Measurements from ENCODE around the gene GINS2. TPM values are rescaled to one million over a fixed set of nuclear protein-coding genes. Genes with fewer than 3 reads are reported as not detected.

The GINS2 gene
- total and polyA plus RNA-seq, 12 donors = 0.06 to 7.5 (median 1.5) TPM

DNA sequence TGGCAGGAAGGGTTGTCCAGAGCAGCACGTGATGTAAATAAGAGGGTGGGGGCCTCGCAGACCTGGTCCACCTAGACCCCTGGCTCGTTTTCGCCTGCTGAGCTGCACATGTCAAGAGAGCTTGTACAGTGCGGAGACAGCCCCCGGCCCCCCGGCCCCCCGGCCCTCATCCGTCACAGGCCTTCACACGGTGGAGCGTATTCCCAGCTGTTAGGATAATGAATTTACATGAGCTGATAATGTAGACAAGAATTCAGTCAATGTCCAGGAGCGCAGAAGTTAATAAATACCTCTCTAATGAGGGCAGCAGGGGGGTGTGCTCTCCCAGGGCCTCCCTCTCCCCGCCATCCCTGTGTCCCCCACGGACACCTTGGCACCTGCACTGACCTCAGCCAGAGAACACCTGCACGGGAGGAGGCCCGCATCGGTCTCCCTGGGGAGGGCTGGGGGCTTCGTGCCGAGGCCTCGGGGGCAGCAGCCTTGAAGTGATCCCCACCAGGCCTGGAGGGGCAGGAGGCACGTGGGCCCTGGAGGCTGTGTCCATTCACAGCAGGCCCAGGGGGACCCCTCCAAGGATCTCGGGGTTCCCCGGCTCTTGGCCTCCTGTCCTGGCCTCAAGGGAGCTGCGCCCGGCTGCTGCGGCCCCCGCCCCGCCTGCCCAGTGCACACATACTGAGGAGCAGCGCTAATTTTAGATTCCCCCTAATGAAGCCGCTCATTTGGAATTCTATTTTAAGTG, 61.1 kb downstream of the GINS2 start:
- Histone ChIP-seq H3K4me1 (replicated peaks in 1 of 2) (peaks cover 12 to 50% of the 10 kb centered on the region in 2 donors), H3K27me3 (no peaks in the 10 kb centered on the region), H3K4me3 (no peak overlapping the region), H3K9me3 (replicated peaks in 1 of 3) (no peaks in the 10 kb centered on the region), H3K36me3 (replicated peaks in 1 of 2) (no peaks in the 10 kb centered on the region), H3K27ac (peak overlapping the region in 2 of 5 donors; percentile 55 to 74)
- TF ChIP-seq POLR2A (IDR thresholded peaks at IDR 0.05) = no peak
- TF ChIP-seq, protein P1, sequence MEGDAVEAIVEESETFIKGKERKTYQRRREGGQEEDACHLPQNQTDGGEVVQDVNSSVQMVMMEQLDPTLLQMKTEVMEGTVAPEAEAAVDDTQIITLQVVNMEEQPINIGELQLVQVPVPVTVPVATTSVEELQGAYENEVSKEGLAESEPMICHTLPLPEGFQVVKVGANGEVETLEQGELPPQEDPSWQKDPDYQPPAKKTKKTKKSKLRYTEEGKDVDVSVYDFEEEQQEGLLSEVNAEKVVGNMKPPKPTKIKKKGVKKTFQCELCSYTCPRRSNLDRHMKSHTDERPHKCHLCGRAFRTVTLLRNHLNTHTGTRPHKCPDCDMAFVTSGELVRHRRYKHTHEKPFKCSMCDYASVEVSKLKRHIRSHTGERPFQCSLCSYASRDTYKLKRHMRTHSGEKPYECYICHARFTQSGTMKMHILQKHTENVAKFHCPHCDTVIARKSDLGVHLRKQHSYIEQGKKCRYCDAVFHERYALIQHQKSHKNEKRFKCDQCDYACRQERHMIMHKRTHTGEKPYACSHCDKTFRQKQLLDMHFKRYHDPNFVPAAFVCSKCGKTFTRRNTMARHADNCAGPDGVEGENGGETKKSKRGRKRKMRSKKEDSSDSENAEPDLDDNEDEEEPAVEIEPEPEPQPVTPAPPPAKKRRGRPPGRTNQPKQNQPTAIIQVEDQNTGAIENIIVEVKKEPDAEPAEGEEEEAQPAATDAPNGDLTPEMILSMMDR (IDR thresholded peaks at IDR 0.05) = no peak
- intact Hi-C loops (cut with DNase I) = no loop called here
- DNase-seq = no peak
- WGBS, 4 donors = 83 to 89% (median 83%) methylated on average over 18 to 30 of the region's 30 CpGs; no CpG with 5 or more reads in 1 of the 4 donors

DNA sequence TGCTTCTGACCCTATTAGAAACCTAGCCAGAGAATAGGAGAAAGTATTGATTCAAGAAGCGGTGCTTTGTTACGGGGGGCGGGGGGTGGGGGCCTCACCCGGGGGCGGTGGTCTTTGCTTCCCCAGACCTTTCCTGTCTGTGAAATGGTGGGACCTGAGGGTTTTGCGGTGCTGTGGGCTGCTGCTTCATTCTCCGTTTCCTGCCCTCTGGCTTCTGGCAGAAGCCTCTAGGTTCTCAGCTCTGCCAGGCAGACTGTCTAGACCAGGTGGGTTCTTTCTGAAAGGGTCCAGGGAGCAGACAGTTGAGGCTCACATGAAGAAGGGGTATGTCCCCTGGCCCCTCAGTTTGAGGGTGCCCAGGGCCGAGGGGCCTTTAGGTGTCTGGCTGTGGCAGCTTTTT, 61.7 kb downstream of the GINS2 start:
- WGBS, 4 donors = 56 to 67% (median 61%) methylated on average over 1 to 8 of the region's 8 CpGs

More for the DNA sequence above, 61.7 kb downstream of the GINS2 start:
- no peak overlapping the region for H3K4me3 ChIP-seq
- DNase-seq = no peak
- TF ChIP-seq POLR2A (IDR thresholded peaks at IDR 0.05) = no peak
- TF ChIP-seq, protein P1 (IDR thresholded peaks at IDR 0.05) = no peak
- peaks cover 12 to 49% of the 10 kb centered on the region in 2 donors for H3K4me1 ChIP-seq (replicated peaks in 1 of 2)
- no peaks in the 10 kb centered on the region for H3K27me3 ChIP-seq
- H3K36me3 ChIP-seq (replicated peaks in 1 of 2) = no peaks in the 10 kb centered on the region
- intact Hi-C loops (cut with DNase I) = no loop called here
- no peaks in the 10 kb centered on the region for H3K9me3 ChIP-seq (replicated peaks in 1 of 3)
- peak overlapping the region in 2 of 5 donors; percentile 29 to 74 for H3K27ac ChIP-seq

Small RNA genes lying within 50 kb of the gene (small RNA-seq; reads per million reads assigned to genes)
- 0 reads per million in 2 donors for gene RN7SL381P

Other genes with a start within 250 kb of the GINS2 start
- 10 to 100 TPM in 8 of 9 donors, 1 to 10 TPM in 1; 7.8 to 99.9 (median 66.7) TPM for gene GSE1, start 75.6 kb downstream of the GINS2 start, total RNA-seq
- 10 to 100 TPM; 24.4 to 75.9 (median 25.8) TPM for gene GSE1, start 75.6 kb downstream of the GINS2 start, polyA plus RNA-seq
- 1 to 10 TPM in 2 of 9 donors, under 1 TPM in 6, not detected in 1; 0.28 to 2.1 (median 0.46) TPM for gene C16orf74, start 62.1 kb upstream of the GINS2 start, total RNA-seq
- gene C16orf74, start 62.1 kb upstream of the GINS2 start, polyA plus RNA-seq = 1 to 10 TPM in 2 of 3 donors, under 1 TPM in 1; 0.16 to 3.2 (median 2.7) TPM
- 10 to 100 TPM; 16.9 to 53.8 (median 26.6) TPM for gene EMC8, start 110.6 kb upstream of the GINS2 start, total RNA-seq
- 10 to 100 TPM; 10.7 to 21.7 (median 11.3) TPM for gene EMC8, start 110.6 kb upstream of the GINS2 start, polyA plus RNA-seq
- gene COX4I1, start 110.7 kb upstream of the GINS2 start, total RNA-seq = 100 to 1,000 TPM; 466 to 710 (median 531) TPM
- gene COX4I1, start 110.7 kb upstream of the GINS2 start, polyA plus RNA-seq = 1,000 to 10,000 TPM in 2 of 3 donors, 100 to 1,000 TPM in 1; 506 to 1,628 (median 1,006) TPM
- 10 to 100 TPM in 8 of 9 donors, 1 to 10 TPM in 1; 5.0 to 40.1 (median 18.8) TPM for gene IRF8, start 210.2 kb upstream of the GINS2 start, total RNA-seq
- 1 to 10 TPM; 3.4 to 9.6 (median 8.3) TPM for gene IRF8, start 210.2 kb upstream of the GINS2 start, polyA plus RNA-seq

Measured in adrenal gland (tissue), 12 donors.